NCI-H345 treated with DMSO at 0.1 percent for 48 hours (cell line): ENCODE data around the gene USP3.

Source experiments
- DNase-seq: peaks from one replicate; lab custom pipeline; 2025; ENCODE audit not compliant: unreplicated experiment; lab: John Stamatoyannopoulos, UW

The USP3 gene

GRCh38 chr15:63582718-63583426 lies 78.5 kb downstream of the USP3 start:
- no peak for DNase-seq

GRCh38 chr15:63586790-63587189 lies 82.4 kb downstream of the USP3 start:
- no peak for DNase-seq

GRCh38 chr15:63587527-63587926 lies 83.1 kb downstream of the USP3 start:
- DNase-seq, result no peak

GRCh38 chr15:63588826-63589225 lies 84.4 kb downstream of the USP3 start:
- DNase-seq, result no peak

GRCh38 chr15:63593705-63594671 lies 89.6 kb downstream of the USP3 start:
- no peak for DNase-seq

- DNase-seq, result no peak
Measured at GRCh38 chr15:63595065-63595464, 90.7 kb downstream of the USP3 start.

GRCh38 chr15:63595688-63596087 lies 91.3 kb downstream of the USP3 start:
- DNase-seq, result no peak

- no peak for DNase-seq
Measured at GRCh38 chr15:63596676-63597037, 92.3 kb downstream of the USP3 start.

GRCh38 chr15:63597038-63597790 lies 92.8 kb downstream of the USP3 start, which contains the start of gene FBXL22:
Gene FBXL22, plus strand, starts transcription at chr15:63597387. Its CDS starts 6 bp downstream, at chr15:63597393.
- no peak for DNase-seq

- DNase-seq, result no peak
Measured at GRCh38 chr15:63597821-63598220, 93.4 kb downstream of the USP3 start.

- no peak for DNase-seq
Measured at GRCh38 chr15:63598473-63599400, 94.3 kb downstream of the USP3 start.

GRCh38 chr15:63599401-63600000 lies 95.1 kb downstream of the USP3 start:
- DNase-seq, result no peak

- DNase-seq, result no peak
Measured at GRCh38 chr15:63600001-63600615, 95.7 kb downstream of the USP3 start.

GRCh38 chr15:63600616-63601025 lies 96.2 kb downstream of the USP3 start:
- DNase-seq, result peak; percentile 40

GRCh38 chr15:63601026-63601703 lies 96.8 kb downstream of the USP3 start:
- peak; percentile 30 for DNase-seq

- peak; percentile 66 for DNase-seq
Measured at GRCh38 chr15:63601704-63602185, 97.4 kb downstream of the USP3 start.

- DNase-seq, result no peak
Measured at GRCh38 chr15:63602595-63602994, 98.2 kb downstream of the USP3 start.

- DNase-seq, result no peak
Measured at GRCh38 chr15:63603516-63603915, 99.1 kb downstream of the USP3 start.

- no peak for DNase-seq
Measured at GRCh38 chr15:63604281-63604680, 99.9 kb downstream of the USP3 start.
